GM12878 (cell line): ENCODE measurements around the gene KRTAP4-16. TPM values are rescaled to one million over a fixed set of nuclear protein-coding genes. Genes with fewer than 3 reads are reported as not detected.
"Not testable (repeated sequence)": the region's sequence is repeated elsewhere in the genome, so short reads cannot be mapped to it uniquely, and the experiment has no call there.

Experiments used
- ATAC-seq: fragments of 200-7000 bp; cut with Tn5 transposase; 3 replicates; pipeline ENCODE4 v1.9.1; 2020; ENCODE audit warnings: mild to moderate bottlenecking, moderate library complexity
- BruUV-seq: library from RNA; stranded (reverse); fragments of 400-500 nt; replicated peaks from 2 replicates; lab custom pipeline; 2021; lab: Mats Ljungman, UMichigan
- CTCF ChIA-PET: fragments of 300-600 bp; sonication (Branson Sonifier 250); formaldehyde crosslinking; extraction: SDS; loops from one replicate; lab custom pipeline; 2021; ENCODE audit warnings: inconsistent platforms; lab: Yijun Ruan, JAX
- POLR2A ChIA-PET: fragments of 350-600 bp; formaldehyde crosslinking; extraction: SDS; loops from one replicate; lab custom pipeline; 2021; ENCODE audit warnings: inconsistent platforms; lab: Charles Lee
- RAD21 ChIA-PET: fragments of 300-600 bp; sonication (Branson Sonifier 250); formaldehyde crosslinking; loops from one replicate; lab custom pipeline; 2023; ENCODE audit warnings: antibody characterized with exemption; ENCODE audit not compliant: unreplicated experiment; lab: Charles Lee
- SMC1A ChIA-PET: fragments of 300-600 bp; sonication (Branson Sonifier 250); formaldehyde crosslinking; loops from one replicate; lab custom pipeline; 2023; ENCODE audit not compliant: unreplicated experiment, uncharacterized antibody; lab: Charles Lee
- DNase-seq: peaks from one replicate; pipeline ENCODE4 v3.0.0-alpha.2; 2011; ENCODE audit warnings: low read depth, low spot score
- FAIRE-seq: peaks from 3 replicates; lab custom pipeline; 2011; peaks lifted over from hg19 to GRCh38; lab: Jason Lieb, UNC
- H2AFZ ChIP-seq: 2 replicates; pipeline ENCODE4 v1.6.0; 2011; ENCODE audit warnings: low read depth, low read length, control low read depth; ENCODE audit not compliant: control insufficient read depth
- H3K27ac ChIP-seq: 2 replicates; pipeline ENCODE4 v1.5.1; 2011; ENCODE audit warnings: control low read depth; ENCODE audit not compliant: control insufficient read depth, insufficient read depth
- H3K27me3 ChIP-seq, 2 experiments: replicated peaks in 1 of 2; 2 replicates each; pipeline versions ENCODE4 v1.6.0 to v1.6.1; 2011; ENCODE audit warnings: low read length in 1 of 2; ENCODE audit not compliant: control insufficient read depth in 2 of 2, insufficient read depth in 2 of 2
- H3K36me3 ChIP-seq, 2 experiments: 2 replicates each; pipeline ENCODE4 v1.5.1; 2011; ENCODE audit warnings: low read length in 1 of 2; ENCODE audit not compliant: control insufficient read depth in 2 of 2, insufficient read depth in 2 of 2
- H3K4me1 ChIP-seq: 2 replicates; pipeline ENCODE4 v1.6.1; 2011; ENCODE audit warnings: mild to moderate bottlenecking, low read length, moderate library complexity, mixed read lengths; ENCODE audit not compliant: control insufficient read depth, insufficient read depth
- H3K4me2 ChIP-seq: 2 replicates; pipeline ENCODE4 v1.6.0; 2011; ENCODE audit warnings: control low read depth; ENCODE audit not compliant: control insufficient read depth, insufficient read depth
- H3K4me3 ChIP-seq: fragments of 200-600 bp; sonication (generic); 2 replicates; pipeline ENCODE4 v1.5.1; 2016
- H3K79me2 ChIP-seq: 2 replicates; pipeline ENCODE4 v1.6.0; 2011; ENCODE audit warnings: low read length; ENCODE audit not compliant: control insufficient read depth, insufficient read depth
- H3K9ac ChIP-seq: 2 replicates; pipeline ENCODE4 v1.8.0; 2011; ENCODE audit warnings: low read length, control low read depth, mixed read lengths; ENCODE audit not compliant: control insufficient read depth, insufficient read depth
- H3K9me3 ChIP-seq: replicated peaks from 3 replicates; pipeline ENCODE4 v1.5.1; 2011; ENCODE audit warnings: mild to moderate bottlenecking, low read length; ENCODE audit not compliant: control insufficient read depth, insufficient read depth
- H4K20me1 ChIP-seq: 2 replicates; pipeline ENCODE4 v1.6.0; 2011; ENCODE audit not compliant: control insufficient read depth, insufficient read depth
- EZH2 ChIP-seq: IDR thresholded peaks from 2 replicates; pipeline ENCODE4 v1.6.1; 2012; ENCODE audit warnings: low read depth, mild to moderate bottlenecking, control low read depth, inconsistent platforms, low read length, borderline replicate concordance; ENCODE audit not compliant: control insufficient read depth
- GATAD2B ChIP-seq: fragments of 450-650 bp; conservative IDR thresholded peaks from 2 replicates; pipeline ENCODE4 v1.6.1; 2017; ENCODE audit warnings: low read depth, mild to moderate bottlenecking, moderate library complexity
- IKZF2 ChIP-seq, 2 experiments: fragments of 450-650 bp; IDR thresholded peaks; 2 replicates each; pipeline ENCODE4 v1.6.1; 2017; ENCODE audit warnings: mild to moderate bottlenecking in 2 of 2, moderate library complexity in 2 of 2
- NFIC ChIP-seq: IDR thresholded peaks from 2 replicates; pipeline ENCODE4 v1.6.1; 2012; ENCODE audit warnings: low read depth, mild to moderate bottlenecking, inconsistent platforms, low read length, moderate library complexity
- SMAD1 ChIP-seq: fragments of 450-650 bp; IDR thresholded peaks from 2 replicates; pipeline ENCODE4 v1.6.1; 2018; ENCODE audit warnings: mild to moderate bottlenecking, low read depth; ENCODE audit not compliant: partially characterized antibody
- WGBS: methylation state at CpG from one replicate; pipeline ENCODE4 v1.1.6; 2016; ENCODE audit warnings: low lambda C conversion rate; ENCODE audit not compliant: insufficient replicate concordance, insufficient coverage; ENCODE audit errors: missing lambda C conversion rate; 5-methylcytosine and 5-hydroxymethylcytosine counted together
- in situ Hi-C: fragments of 300-500 bp; cut with MboI; formaldehyde crosslinking; loops from 9 replicates; pipeline ENCODE4 v1.14.3; 2018; ENCODE audit warnings: mixed read lengths
- intact Hi-C: fragments of 100-400 bp; cut with micrococcal nuclease; formaldehyde crosslinking; loops from one replicate; pipeline ENCODE4 v1.14.2; 2022; ENCODE audit not compliant: unreplicated experiment
- polyA plus RNA-seq, 11 experiments: library from polyadenylated mRNA; depleted of rRNA in 4 of 11; unstranded in 6 of 11; stranded (reverse) in 5 of 11; fragments of >200 nt; fragmentation: Nextera tagmentation in 4 of 11; fragmentation: Illumina TruSeq in 1 of 11; extraction: Ambion mirVana in 4 of 11; extraction: Trizol in 1 of 11; gene quantifications; 1 replicate in 1 of 11; 2 replicates in 10 of 11; pipeline versions ENCODE4 v1.2.1 to v1.2.3, GENCODE V29; 2011 to 2016; ENCODE audit warnings: inconsistent platforms in 2 of 11, missing spikeins in 2 of 11, low read depth in 1 of 11
- total RNA-seq, 4 experiments: library from RNA; depleted of rRNA in 3 of 4; stranded (reverse); fragments of >200 nt in 3 of 4; fragmentation: Illumina TruSeq in 1 of 4; extraction: Trizol in 1 of 4; gene quantifications; 2 replicates each; pipeline versions ENCODE4 v1.2.1 to v1.2.3, GENCODE V29; 2013 to 2021
- TF ChIP-seq, protein P1 (sequence below): IDR thresholded peaks from 2 replicates; pipeline ENCODE4 v1.6.1; 2011; ENCODE audit warnings: mild to moderate bottlenecking, low read depth, low read length, moderate library complexity; ENCODE audit not compliant: insufficient replicate concordance
- TF ChIP-seq, protein P2 (sequence below): fragments of 450-650 bp; conservative IDR thresholded peaks from 2 replicates; pipeline ENCODE4 v1.6.1; 2017; ENCODE audit warnings: mild to moderate bottlenecking, moderate library complexity

The KRTAP4-16 gene
- total and polyA plus RNA-seq, 10 of the 15 experiments (the other 5 are each of a cell fraction or from before 2014, with no cell fraction given), result not detected

DNA sequence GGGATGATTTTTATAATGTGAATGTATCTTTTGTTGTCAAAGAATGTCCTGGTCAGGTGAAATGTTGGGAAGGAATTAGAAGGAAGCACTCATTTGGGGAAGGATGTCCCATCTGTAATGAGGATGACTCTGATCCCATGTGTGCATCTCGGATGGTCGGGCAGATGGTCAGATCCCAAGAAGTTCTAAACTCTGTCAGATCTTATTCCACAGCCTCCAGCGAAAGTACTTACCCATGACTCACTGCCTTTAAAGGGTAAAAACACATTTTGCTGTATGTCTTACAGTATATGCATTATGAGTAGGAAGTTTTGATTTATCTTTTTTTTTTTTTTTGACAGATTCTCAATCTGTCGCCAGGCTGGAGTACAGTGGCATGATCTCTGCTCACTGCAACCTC, 16.7 kb upstream of the KRTAP4-16 start:
- Histone ChIP-seq H3K36me3 (no peaks in the 10 kb centered on the region), H3K27me3 (no peaks in the 10 kb centered on the region), H3K4me2 (no peak overlapping the region), H3K27ac (no peak overlapping the region), H3K9me3 (no peaks in the 10 kb centered on the region), H3K79me2 (no peaks in the 10 kb centered on the region), H4K20me1 (no peaks in the 10 kb centered on the region), H3K4me3 (no peak overlapping the region), H3K9ac (no peak overlapping the region), H2AFZ (no peak overlapping the region), H3K4me1 (no peaks in the 10 kb centered on the region)
- intact Hi-C loops, result no loop called here
- BruUV-seq, result no TSS peak
- ChIA-PET SMC1A (no interaction called here), CTCF (no interaction called here), POLR2A (no interaction called here), RAD21 (no interaction called here)
- TF ChIP-seq IKZF2 (IDR thresholded peaks at IDR 0.05) (no peak), SMAD1 (no peak), GATAD2B (no peak), NFIC (no peak), EZH2 (no peak)
- TF ChIP-seq, protein P1, sequence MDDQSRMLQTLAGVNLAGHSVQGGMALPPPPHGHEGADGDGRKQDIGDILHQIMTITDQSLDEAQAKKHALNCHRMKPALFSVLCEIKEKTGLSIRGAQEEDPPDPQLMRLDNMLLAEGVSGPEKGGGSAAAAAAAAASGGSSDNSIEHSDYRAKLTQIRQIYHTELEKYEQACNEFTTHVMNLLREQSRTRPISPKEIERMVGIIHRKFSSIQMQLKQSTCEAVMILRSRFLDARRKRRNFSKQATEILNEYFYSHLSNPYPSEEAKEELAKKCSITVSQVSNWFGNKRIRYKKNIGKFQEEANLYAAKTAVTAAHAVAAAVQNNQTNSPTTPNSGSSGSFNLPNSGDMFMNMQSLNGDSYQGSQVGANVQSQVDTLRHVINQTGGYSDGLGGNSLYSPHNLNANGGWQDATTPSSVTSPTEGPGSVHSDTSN, result no peak
- TF ChIP-seq, protein P2, sequence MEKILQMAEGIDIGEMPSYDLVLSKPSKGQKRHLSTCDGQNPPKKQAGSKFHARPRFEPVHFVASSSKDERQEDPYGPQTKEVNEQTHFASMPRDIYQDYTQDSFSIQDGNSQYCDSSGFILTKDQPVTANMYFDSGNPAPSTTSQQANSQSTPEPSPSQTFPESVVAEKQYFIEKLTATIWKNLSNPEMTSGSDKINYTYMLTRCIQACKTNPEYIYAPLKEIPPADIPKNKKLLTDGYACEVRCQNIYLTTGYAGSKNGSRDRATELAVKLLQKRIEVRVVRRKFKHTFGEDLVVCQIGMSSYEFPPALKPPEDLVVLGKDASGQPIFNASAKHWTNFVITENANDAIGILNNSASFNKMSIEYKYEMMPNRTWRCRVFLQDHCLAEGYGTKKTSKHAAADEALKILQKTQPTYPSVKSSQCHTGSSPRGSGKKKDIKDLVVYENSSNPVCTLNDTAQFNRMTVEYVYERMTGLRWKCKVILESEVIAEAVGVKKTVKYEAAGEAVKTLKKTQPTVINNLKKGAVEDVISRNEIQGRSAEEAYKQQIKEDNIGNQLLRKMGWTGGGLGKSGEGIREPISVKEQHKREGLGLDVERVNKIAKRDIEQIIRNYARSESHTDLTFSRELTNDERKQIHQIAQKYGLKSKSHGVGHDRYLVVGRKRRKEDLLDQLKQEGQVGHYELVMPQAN, result no peak
- 22% methylated on average over 4 of the region's 4 CpGs for WGBS
- DNase-seq (no peak), FAIRE-seq (no peak), ATAC-seq (no peak)
- in situ Hi-C loops, result no loop called here

DNA sequence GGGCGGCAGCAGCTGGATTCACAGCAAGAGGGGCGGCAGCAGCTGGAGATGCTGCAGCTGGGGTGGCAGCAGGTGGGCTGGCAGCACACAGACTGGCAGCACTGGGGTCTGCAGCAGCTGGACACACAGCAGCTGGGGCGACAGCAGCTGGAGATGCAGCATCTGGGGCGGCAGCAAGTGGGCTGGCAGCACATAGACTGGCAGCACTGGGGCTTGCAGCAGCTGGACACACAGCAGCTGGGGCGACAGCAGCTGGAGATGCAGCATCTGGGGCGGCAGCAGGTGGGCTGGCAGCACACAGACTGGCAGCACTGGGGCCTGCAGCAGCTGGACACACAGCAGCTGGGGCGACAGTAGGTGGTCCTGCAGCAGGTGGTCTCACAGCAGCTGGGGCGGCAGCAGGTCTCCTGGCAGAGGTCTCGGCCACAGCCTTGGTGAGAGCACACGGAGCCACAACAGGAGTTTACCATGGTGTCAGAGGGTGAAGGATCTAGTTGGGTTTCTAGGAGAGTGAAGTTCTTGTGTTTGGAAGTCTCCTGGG, 15.9 kb upstream of the KRTAP4-16 start, which contains the start of gene KRTAP4-11:
Gene KRTAP4-11, minus strand, starts transcription at position 528 of the 541 bp plus-strand sequence. Its CDS starts 58 bp downstream, at position 470.
- H3K4me3 ChIP-seq, H3K27ac ChIP-seq, H3K4me2 ChIP-seq, H3K9me3 ChIP-seq, H3K79me2 ChIP-seq, in situ Hi-C loops, FAIRE-seq, CTCF ChIA-PET, H3K9ac ChIP-seq, ATAC-seq, H2AFZ ChIP-seq, H3K27me3 ChIP-seq, SMC1A ChIA-PET, H4K20me1 ChIP-seq, POLR2A ChIA-PET, intact Hi-C loops, H3K4me1 ChIP-seq, BruUV-seq, RAD21 ChIA-PET, H3K36me3 ChIP-seq, DNase-seq: not testable (repeated sequence)
- 12% methylated on average over 10 of the region's 10 CpGs for WGBS
